GM12892 (cell line): ENCODE measurements around the gene SORCS1.

ENCODE experiments used
- POLR2A ChIP-seq: IDR thresholded peaks from 2 replicates; pipeline ENCODE4 v1.6.1; 2011; ENCODE audit warnings: low read depth, low read length, control low read depth
- POLR2AphosphoS5 ChIP-seq: IDR thresholded peaks from 2 replicates; pipeline ENCODE4 v1.6.1; 2011; ENCODE audit warnings: low read depth, low read length, control low read depth
- TAF1 ChIP-seq: IDR thresholded peaks from 2 replicates; pipeline ENCODE4 v1.6.1; 2011; ENCODE audit warnings: low read depth, mild to moderate bottlenecking, control low read depth, low read length, borderline replicate concordance

- no peak for TF ChIP-seq POLR2A
- TF ChIP-seq POLR2AphosphoS5: no peak
- no peak for TF ChIP-seq TAF1
Observed at GRCh38 chr10:107092321-107092720, 72.2 kb downstream of the SORCS1 start.
